Endothelial cell of umbilical vein (primary cell): ENCODE measurements around the gene PBLD. TPM values are rescaled to one million over a fixed set of nuclear protein-coding genes. Genes with fewer than 3 reads are reported as not detected.

Experiments used
- BruUV-seq: library from RNA; stranded (reverse); fragments of 400-500 nt; replicated peaks from 2 replicates; lab custom pipeline; 2021; lab: Mats Ljungman, UMichigan
- CTCF ChIA-PET: fragments of 300-600, 350-600 bp; sonication (Branson Sonifier 250); formaldehyde crosslinking; loops from one replicate; lab custom pipeline; 2021; ENCODE audit warnings: antibody characterized with exemption, inconsistent platforms; lab: Charles Lee
- POLR2A ChIA-PET: fragments of 300-600, 350-600 bp; sonication (Branson Sonifier 250); formaldehyde crosslinking; loops from one replicate; lab custom pipeline; 2021; ENCODE audit warnings: antibody characterized with exemption, inconsistent platforms; lab: Charles Lee
- DNase-seq: peaks from one replicate; pipeline ENCODE4 v3.0.0-alpha.2; 2011; ENCODE audit warnings: low read depth, low spot score
- FAIRE-seq: peaks from 2 replicates; lab custom pipeline; 2011; peaks lifted over from hg19 to GRCh38; lab: Jason Lieb, UNC
- H2AFZ ChIP-seq: 2 replicates; pipeline ENCODE4 v1.6.0; 2012; ENCODE audit warnings: low read depth, low read length, control low read depth, inconsistent platforms
- H3K27ac ChIP-seq: 2 replicates; pipeline ENCODE4 v1.5.1; 2011; ENCODE audit warnings: low read depth, mild to moderate bottlenecking, control low read depth, low read length, moderate library complexity; ENCODE audit not compliant: insufficient read depth
- H3K27me3 ChIP-seq, 2 experiments: 2 replicates each; pipeline versions ENCODE4 v1.6.0 to v1.6.1; 2011; ENCODE audit warnings: low read length in 2 of 2, mixed read lengths in 1 of 2; ENCODE audit not compliant: control insufficient read depth in 2 of 2, insufficient read depth in 2 of 2
- H3K36me3 ChIP-seq, 2 experiments: 2 replicates in 1 of 2; 3 replicates in 1 of 2; pipeline ENCODE4 v1.5.1; 2011; ENCODE audit warnings: low read length in 2 of 2, mild to moderate bottlenecking in 1 of 2, moderate library complexity in 1 of 2; ENCODE audit not compliant: control insufficient read depth in 2 of 2, insufficient read depth in 2 of 2; ENCODE audit errors: extremely low read depth in 1 of 2
- H3K4me1 ChIP-seq: 3 replicates; pipeline ENCODE4 v1.5.1; 2011; ENCODE audit warnings: mild to moderate bottlenecking, low read length; ENCODE audit not compliant: control insufficient read depth, insufficient read depth; ENCODE audit errors: extremely low read depth
- H3K4me2 ChIP-seq: 2 replicates; pipeline ENCODE4 v1.6.1; 2011; ENCODE audit warnings: low read length, control low read depth, mixed read lengths; ENCODE audit not compliant: insufficient read depth
- H3K4me3 ChIP-seq, 3 experiments: fragments of 200-600 bp in 1 of 3; sonication (generic), shearing (Covaris generic) in 1 of 3; replicated peaks in 1 of 3; 2 replicates each; pipeline ENCODE4 v1.5.1; 2011 to 2016; ENCODE audit warnings: control low read depth in 3 of 3, low read length in 3 of 3, mild to moderate bottlenecking in 2 of 3, inconsistent platforms in 1 of 3, low read depth in 1 of 3, moderate library complexity in 1 of 3; ENCODE audit not compliant: insufficient read depth in 1 of 3
- H3K79me2 ChIP-seq: 2 replicates; pipeline ENCODE4 v1.6.0; 2012; ENCODE audit warnings: low read length, inconsistent platforms; ENCODE audit not compliant: control insufficient read depth, insufficient read depth
- H3K9ac ChIP-seq: replicated peaks from 2 replicates; pipeline ENCODE3; 2011; ENCODE audit warnings: low read length, control low read depth; ENCODE audit not compliant: insufficient read depth; ENCODE audit errors: extremely low read depth
- H3K9me1 ChIP-seq: replicated peaks from 3 replicates; pipeline ENCODE4 v1.6.0; 2011; ENCODE audit warnings: mild to moderate bottlenecking, low read length; ENCODE audit not compliant: control insufficient read depth, insufficient read depth; ENCODE audit errors: extremely low read depth
- H3K9me3 ChIP-seq: replicated peaks from 2 replicates; pipeline ENCODE4 v1.5.1; 2012; ENCODE audit warnings: low read length, inconsistent platforms; ENCODE audit not compliant: control insufficient read depth, insufficient read depth
- H4K20me1 ChIP-seq: replicated peaks from 2 replicates; pipeline ENCODE3; 2011; ENCODE audit warnings: mild to moderate bottlenecking, low read length; ENCODE audit not compliant: control insufficient read depth, insufficient read depth; ENCODE audit errors: extremely low read depth
- EZH2 ChIP-seq: IDR thresholded peaks from 2 replicates; pipeline ENCODE4 v1.6.1; 2012; ENCODE audit warnings: borderline replicate concordance, low read depth, mild to moderate bottlenecking, moderate library complexity, low read length, inconsistent platforms; ENCODE audit not compliant: severe bottlenecking
- FOS ChIP-seq: IDR thresholded peaks from 2 replicates; pipeline ENCODE4 v1.6.1; 2011; ENCODE audit warnings: mild to moderate bottlenecking, low read length, moderate library complexity, borderline replicate concordance; ENCODE audit not compliant: insufficient read depth
- GATA2 ChIP-seq: IDR thresholded peaks from 2 replicates; pipeline ENCODE4 v1.7.0; 2011; ENCODE audit warnings: low read depth, mild to moderate bottlenecking, moderate library complexity, mixed read lengths, low read length; ENCODE audit not compliant: insufficient read length, insufficient read depth
- JUN ChIP-seq: IDR thresholded peaks from 2 replicates; pipeline ENCODE4 v1.6.1; 2011; ENCODE audit warnings: borderline replicate concordance, low read depth; ENCODE audit not compliant: insufficient read length, insufficient read depth
- MYC ChIP-seq: IDR thresholded peaks from one replicate; pipeline ENCODE4 v1.6.1; 2011; ENCODE audit warnings: mild to moderate bottlenecking, low read depth, low read length
- POLR2A ChIP-seq: IDR thresholded peaks from 2 replicates; pipeline ENCODE4 v1.6.1; 2012; ENCODE audit warnings: low read depth, mild to moderate bottlenecking, control low read depth, low read length
- POLR2AphosphoS5 ChIP-seq: IDR thresholded peaks from 2 replicates; pipeline ENCODE4 v1.6.1; 2012; ENCODE audit warnings: low read depth, mild to moderate bottlenecking, control low read depth, low read length, moderate library complexity; ENCODE audit not compliant: insufficient read depth
- dilution Hi-C: fragments of 300-500 bp; cut with MboI; formaldehyde crosslinking; loops from one replicate; pipeline ENCODE4 v1.15.0; 2019; ENCODE audit warnings: low sequenced_read_pairs; ENCODE audit not compliant: extremely low pct_ligation_motif_present
- intact Hi-C: fragments of 100-400 bp; cut with micrococcal nuclease; formaldehyde crosslinking; loops from one replicate; pipeline ENCODE4 v1.10.0; 2022
- polyA plus RNA-seq, 4 experiments: library from polyadenylated mRNA; depleted of rRNA in 3 of 4; stranded (reverse) in 3 of 4; unstranded in 1 of 4; fragments of >200 nt; gene quantifications; 2 replicates each; pipeline versions ENCODE4 v1.2.1 to v1.2.3, GENCODE V29; 2011 to 2012; ENCODE audit warnings: missing spikeins in 1 of 4
- total RNA-seq: library from RNA; stranded (reverse); gene quantifications from 2 replicates; pipeline ENCODE4 v1.2.3, GENCODE V29; 2021
- TF ChIP-seq, protein P1 (sequence below): IDR thresholded peaks from 2 replicates; pipeline ENCODE4 v1.6.1; 2011; ENCODE audit not compliant: insufficient read depth, insufficient read length
- TF ChIP-seq, protein P2 (sequence below), 2 donors: IDR thresholded peaks; 1 replicate in 1 of 2; 2 replicates in 1 of 2; pipeline ENCODE4 v1.5.1; 2011; ENCODE audit warnings: low read length in 2 of 2, mild to moderate bottlenecking in 2 of 2, moderate library complexity in 2 of 2, control low read depth in 1 of 2, inconsistent platforms in 1 of 2, low read depth in 1 of 2; ENCODE audit not compliant: insufficient read depth in 1 of 2; ENCODE audit errors: extremely low read depth in 1 of 2

The PBLD gene
- total and polyA plus RNA-seq, 2 donors (not counting 3 experiments of a cell fraction or from before 2014, with no cell fraction given), result 1.5 to 5.1 TPM

DNA sequence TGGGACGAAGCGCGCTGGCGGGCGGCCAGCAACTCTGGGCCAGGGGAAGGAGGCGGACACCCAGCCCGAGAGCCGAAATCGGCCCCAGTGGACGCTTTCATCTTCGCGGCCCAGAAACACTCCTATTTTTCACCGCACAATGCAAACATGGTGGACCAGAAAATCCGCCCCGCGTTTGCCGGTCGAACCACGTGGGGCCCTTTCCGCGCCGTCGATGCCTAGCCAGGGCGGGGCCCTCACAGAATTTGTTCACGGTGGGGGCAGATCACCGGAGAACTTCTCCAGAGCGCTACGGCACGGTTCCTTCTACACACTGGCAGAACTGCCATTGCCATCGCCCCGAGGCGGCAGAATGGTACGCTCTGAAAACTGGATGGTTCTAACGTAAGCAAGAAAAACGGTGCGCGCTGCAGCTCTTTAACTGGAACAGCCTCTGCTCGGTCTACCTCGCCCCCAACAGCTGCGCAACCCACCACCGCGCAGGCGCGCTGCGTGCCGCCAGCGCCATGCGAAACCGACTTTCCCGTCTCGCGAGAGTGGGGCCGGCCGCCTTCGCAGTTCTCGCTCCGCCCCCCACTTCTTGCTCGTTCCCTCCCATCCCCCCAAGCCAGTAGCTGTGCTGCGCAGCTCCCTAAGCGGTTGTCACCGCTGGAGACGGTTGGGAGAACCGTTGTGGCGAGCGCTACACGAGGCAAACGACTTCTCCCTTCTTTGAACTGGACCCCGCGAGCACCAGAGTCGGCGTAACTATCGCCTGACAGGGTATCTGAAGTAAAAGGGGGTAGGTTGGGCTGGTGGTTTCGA lies 1.1 kb downstream of the PBLD start, which contains the start of gene HNRNPH3:
Gene HNRNPH3, plus strand, starts transcription at position 610 of the 804 bp plus-strand sequence. CDS start 5,158 bp downstream, outside the sequence.
- intact Hi-C loops, result loop anchor here (1.0 to 2.0 kb wide), 4 partner anchors 257 to 476 kb away; partner anchors contain the start of genes CCAR1, HERC4 and SIRT1
- H2AFZ ChIP-seq, result peak within 1 kb of the TSS; percentile 76
- no peaks in the 10 kb centered on the region for H3K9me1 ChIP-seq
- no peak for TF ChIP-seq FOS
- TF ChIP-seq EZH2, result no peak
- TF ChIP-seq, protein P1, sequence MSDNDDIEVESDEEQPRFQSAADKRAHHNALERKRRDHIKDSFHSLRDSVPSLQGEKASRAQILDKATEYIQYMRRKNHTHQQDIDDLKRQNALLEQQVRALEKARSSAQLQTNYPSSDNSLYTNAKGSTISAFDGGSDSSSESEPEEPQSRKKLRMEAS, result peak; percentile 58
- TF ChIP-seq JUN, result no peak
- peak; percentile 98 for TF ChIP-seq POLR2A
- peak; percentile 55 for TF ChIP-seq MYC
- TF ChIP-seq POLR2AphosphoS5, result peak; percentile 99
- TF ChIP-seq, protein P2, sequence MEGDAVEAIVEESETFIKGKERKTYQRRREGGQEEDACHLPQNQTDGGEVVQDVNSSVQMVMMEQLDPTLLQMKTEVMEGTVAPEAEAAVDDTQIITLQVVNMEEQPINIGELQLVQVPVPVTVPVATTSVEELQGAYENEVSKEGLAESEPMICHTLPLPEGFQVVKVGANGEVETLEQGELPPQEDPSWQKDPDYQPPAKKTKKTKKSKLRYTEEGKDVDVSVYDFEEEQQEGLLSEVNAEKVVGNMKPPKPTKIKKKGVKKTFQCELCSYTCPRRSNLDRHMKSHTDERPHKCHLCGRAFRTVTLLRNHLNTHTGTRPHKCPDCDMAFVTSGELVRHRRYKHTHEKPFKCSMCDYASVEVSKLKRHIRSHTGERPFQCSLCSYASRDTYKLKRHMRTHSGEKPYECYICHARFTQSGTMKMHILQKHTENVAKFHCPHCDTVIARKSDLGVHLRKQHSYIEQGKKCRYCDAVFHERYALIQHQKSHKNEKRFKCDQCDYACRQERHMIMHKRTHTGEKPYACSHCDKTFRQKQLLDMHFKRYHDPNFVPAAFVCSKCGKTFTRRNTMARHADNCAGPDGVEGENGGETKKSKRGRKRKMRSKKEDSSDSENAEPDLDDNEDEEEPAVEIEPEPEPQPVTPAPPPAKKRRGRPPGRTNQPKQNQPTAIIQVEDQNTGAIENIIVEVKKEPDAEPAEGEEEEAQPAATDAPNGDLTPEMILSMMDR (IDR thresholded peaks at IDR 0.05; ENCODE audit: extremely low read depth in 1 of 2, insufficient read depth in 1 of 2, low read depth in 1 of 2, low read length in 2 of 2), result no peak
- no peak for TF ChIP-seq GATA2
- H3K36me3 ChIP-seq, result peaks cover 0 to 2% of the 10 kb centered on the region in 2 experiments
- ChIA-PET CTCF (interaction anchor here (0.9 to 3.5 kb wide), 5 partner anchors 17 to 543 kb away, joined by 3 to 21 read pairs (median 6); no protein-coding TSS in a partner anchor), POLR2A (interaction anchor here (0.5 to 1.7 kb wide), 6 partner anchors 17 to 639 kb away, joined by 3 to 6 read pairs (median 4); no protein-coding TSS in a partner anchor)
- peaks cover 15% of the 10 kb centered on the region for H3K4me1 ChIP-seq
- H3K79me2 ChIP-seq, result peaks cover 48% of the 10 kb centered on the region
- peak within 1 kb of the TSS; percentile 99 for H3K9ac ChIP-seq
- DNase-seq (peak; percentile 98), FAIRE-seq (peak; percentile 76)
- no peaks in the 10 kb centered on the region for H3K9me3 ChIP-seq
- H3K27ac ChIP-seq, result peak within 1 kb of the TSS; percentile 91
- no TSS peak for BruUV-seq
- peaks cover 15% of the 10 kb centered on the region for H4K20me1 ChIP-seq
- no peaks in the 10 kb centered on the region for H3K27me3 ChIP-seq
- dilution Hi-C loops, result no loop called here
- peak within 1 kb of the TSS; percentile 95 to 100 (median 99) for H3K4me3 ChIP-seq
- H3K4me2 ChIP-seq, result peak within 1 kb of the TSS; percentile 98
